DMS 273 (cell line): ENCODE results near the gene IRF1.
"Not testable (repeated sequence)": the region's sequence is repeated elsewhere in the genome, so short reads cannot be mapped to it uniquely, and the experiment has no call there.

Experiments used
- DNase-seq: peaks from one replicate; lab custom pipeline; 2025; ENCODE audit not compliant: unreplicated experiment; lab: John Stamatoyannopoulos, UW

IRF1 gene

GRCh38 chr5:132490484-132491367 lies at the start of gene IRF1:
TSS of gene IRF1 (minus strand) at chr5:132490773. CDS start at chr5:132489478, 1,295 bp downstream.
- DNase-seq, result peak; percentile 97

DNA sequence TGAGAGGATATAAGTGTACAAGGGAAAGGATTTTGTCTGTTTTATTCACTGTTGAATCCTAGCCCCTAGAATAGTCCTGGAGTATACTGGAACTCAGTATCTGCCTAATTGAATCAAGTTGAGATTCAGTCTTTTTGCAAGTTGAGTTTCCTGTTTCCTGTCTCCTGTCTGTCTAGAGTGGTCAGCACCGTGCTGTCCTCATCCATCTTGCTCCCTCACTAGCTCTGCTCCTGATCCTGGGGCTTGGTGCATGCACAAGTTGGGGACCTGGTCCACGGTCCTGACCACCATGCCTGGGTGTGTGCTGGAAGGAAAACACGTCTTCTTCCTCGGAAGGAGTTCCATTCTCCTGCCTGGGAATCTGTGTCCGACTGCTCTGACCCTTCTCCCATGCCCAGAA lies 49.6 kb upstream of the IRF1 start:
- no peak for DNase-seq

DNA sequence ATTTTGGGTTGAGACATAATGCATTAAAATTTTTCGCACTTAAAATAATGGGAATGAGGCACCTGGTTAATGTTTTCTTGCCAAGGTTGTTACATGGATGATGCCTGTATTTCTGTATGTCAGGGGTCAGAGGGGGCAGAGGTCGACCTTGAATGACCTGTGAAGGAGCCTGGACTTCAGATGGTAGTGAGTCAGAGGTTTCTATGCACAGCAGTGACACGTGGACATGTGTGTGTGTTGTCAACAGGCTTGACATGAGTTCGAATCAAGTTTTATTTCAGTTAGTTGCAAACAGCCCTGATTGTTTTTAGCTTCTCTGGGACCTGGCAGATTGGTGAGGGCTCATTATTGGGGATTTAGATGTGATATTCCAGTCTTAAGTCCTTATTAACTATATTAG lies 49.1 kb upstream of the IRF1 start:
- DNase-seq, result no peak

DNA sequence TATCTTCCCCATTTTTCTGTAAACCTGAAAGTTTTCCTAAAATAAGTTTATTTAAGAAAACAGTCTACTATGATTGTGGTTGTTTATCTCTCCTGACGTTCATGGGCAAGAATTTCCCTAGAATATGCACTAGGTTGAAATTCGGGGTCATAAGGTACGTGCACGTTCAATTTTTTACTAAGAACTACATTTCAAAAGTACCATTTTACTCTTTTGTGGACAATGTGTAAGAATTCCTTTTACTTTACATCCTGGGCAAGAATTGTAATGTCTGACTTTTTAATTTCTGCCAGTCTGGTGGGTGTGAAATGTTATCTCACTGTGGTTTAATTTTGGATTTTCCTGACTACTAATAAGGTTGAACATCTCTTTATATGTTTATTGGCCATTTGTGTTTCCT lies 40.4 kb upstream of the IRF1 start:
- no peak for DNase-seq

DNA sequence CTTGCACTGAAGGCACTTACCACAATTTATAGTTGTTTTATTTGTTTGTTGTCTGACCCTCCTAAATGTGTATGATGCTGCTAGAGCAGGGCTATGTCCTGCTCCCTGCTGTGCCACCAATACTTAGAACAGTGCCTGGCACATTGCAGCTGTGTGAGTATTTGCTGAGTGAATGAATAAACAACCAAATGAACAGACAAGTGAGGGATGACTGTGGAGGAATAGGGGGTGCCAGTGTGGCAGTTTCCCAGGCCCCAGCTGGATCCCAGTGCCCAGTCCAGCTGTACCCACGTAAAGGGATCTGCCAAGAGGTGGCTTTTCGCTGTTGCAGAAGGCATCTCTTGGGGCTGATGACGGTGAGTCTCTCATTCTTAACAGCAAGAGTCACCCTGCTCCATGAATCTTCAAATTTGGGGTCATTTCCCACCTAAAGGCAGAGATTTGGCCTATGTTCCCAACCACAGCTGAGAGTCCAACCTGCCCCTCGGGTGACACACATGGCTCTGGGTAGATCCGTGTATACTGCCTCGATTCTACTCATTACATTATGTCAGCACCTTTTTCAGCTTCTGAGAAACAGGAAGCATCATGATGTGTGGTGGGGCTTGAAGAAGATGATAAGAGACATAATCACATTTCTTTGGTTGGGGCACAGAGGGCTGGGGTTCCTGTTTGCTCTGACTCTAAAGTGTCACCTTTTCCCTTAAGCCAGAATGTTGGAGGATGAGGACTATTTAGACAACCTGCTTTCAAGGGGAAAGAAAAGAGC lies 38.5 kb upstream of the IRF1 start:
- DNase-seq, result no peak

DNA sequence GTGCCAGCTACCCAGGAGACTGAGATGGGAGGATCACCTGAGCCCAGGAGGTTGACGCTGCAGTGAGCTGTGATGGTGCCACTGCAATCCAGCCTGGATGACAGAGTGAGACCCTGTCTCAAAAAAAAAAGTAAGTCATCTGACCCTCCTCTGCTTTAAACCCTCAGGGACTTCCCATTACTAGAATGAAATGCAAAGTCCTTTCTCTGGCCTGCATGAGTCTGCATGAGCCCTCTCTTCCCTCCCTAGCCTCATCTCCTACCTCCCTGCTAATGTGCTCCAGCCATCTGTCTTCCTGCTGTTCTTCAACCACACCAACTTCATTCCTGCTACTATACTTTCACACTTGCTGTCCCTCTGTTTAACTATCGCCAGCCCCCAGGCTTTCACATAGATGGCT lies 37.4 kb upstream of the IRF1 start:
- DNase-seq, result peak; percentile 53

DNA sequence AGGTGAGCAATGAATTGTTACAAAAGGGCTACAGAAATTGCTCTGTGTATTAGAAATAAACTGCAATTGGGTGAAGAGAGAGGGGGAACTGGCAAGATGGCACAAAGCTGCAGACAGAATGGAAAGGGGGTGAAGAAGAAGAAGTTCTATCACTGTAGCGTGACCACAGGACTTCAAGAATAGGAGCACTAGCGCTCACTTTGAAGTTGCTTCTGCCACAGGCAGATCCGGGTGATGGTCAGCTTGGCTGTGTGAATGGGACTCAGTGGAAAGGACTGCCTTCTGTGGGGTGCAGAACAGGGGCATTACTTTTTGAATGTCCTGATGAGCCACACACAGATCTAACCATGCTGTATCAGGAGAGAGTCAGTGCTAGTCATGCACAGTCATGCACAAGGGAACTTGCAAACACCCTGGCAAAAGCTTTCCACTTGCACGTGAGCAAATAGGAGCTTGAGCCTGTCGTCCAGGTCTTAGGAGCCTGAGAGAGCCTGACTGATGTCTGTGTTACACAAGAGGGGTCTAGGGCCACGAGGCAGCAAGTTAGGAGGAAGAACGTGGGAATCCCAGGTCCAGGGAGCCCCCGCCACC lies 36.5 kb upstream of the IRF1 start:
- DNase-seq, result no peak

DNA sequence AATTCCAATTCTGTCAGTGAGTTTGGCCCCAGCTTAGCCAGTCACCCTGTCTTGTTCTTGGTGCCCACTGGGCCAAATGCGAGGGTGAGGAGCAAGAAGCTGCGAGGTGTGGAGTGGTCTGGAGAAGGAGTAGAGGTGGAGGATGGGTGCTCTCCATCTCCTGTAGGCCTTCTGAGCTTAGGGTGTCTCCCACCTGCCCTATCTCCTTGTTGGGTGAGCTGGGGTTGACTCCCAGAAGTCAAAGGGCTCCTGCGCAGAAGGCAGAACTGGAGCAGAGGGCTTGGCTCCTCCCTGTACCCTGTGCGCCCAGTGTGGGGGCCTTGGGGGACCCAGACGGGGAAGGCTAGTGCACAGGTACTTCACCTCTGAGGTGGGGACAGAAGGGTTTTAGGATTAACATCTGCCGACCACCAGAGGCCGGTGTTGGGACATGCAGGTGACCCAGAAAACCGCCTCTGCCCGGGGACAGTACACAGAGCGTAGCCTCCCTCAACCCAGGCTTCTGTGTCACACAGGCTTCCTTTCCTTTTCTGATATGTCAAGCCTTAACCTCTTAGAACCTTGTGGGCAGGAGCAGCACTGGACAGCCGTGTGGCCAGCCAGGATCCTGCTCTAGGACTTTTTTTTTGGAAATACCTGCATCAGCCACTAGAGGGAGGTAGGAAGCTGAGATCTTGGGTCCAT lies 35.9 kb upstream of the IRF1 start:
- peak; percentile 83 for DNase-seq

- no peak for DNase-seq
Observed at GRCh38 chr5:132525299-132525724, 34.7 kb upstream of the IRF1 start.

- not testable (repeated sequence) for DNase-seq
Observed at GRCh38 chr5:132524877-132525276, 34.3 kb upstream of the IRF1 start.

GRCh38 chr5:132522067-132522466 lies 31.5 kb upstream of the IRF1 start:
- DNase-seq, result not testable (repeated sequence)

DNA sequence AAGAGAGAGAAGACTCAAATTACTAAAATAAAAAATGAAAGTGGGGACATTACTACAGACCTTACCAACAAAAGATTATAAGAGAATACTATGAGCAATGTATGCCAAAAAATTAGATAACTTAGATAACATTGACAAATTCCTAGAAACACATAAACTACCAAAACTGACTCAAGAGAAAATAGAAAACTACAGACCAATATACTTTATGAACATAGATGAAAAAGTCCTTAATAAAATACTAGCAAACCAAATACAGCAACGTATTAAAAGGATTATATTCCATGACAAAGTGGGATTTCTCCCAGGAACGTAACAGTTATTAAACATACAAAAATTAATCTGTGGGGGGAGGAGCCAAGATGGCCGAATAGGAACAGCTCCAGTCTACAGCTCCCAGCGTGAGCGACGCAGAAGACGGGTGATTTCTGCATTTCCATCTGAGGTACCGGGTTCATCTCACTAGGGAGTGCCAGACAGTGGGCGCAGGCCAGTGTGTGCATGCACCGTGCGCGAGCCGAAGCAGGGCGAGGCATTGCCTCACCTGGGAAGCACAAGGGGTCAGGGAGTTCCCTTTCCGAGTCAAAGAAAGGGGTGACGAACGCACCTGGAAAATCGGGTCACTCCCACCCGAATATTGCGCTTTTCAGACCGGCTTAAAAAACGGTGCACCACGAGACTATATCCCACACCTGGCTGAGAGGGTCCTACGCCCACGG lies 23.2 kb upstream of the IRF1 start:
- DNase-seq, result not testable (repeated sequence)

- no peak for DNase-seq
Observed at GRCh38 chr5:132510076-132510475, 19.5 kb upstream of the IRF1 start.

- DNase-seq, result peak; percentile 58
Observed at GRCh38 chr5:132506094-132506692, 15.6 kb upstream of the IRF1 start.

- DNase-seq, result no peak
Observed at GRCh38 chr5:132505641-132506040, 15.1 kb upstream of the IRF1 start.

GRCh38 chr5:132504746-132505145 lies 14.2 kb upstream of the IRF1 start:
- DNase-seq, result no peak

DNA sequence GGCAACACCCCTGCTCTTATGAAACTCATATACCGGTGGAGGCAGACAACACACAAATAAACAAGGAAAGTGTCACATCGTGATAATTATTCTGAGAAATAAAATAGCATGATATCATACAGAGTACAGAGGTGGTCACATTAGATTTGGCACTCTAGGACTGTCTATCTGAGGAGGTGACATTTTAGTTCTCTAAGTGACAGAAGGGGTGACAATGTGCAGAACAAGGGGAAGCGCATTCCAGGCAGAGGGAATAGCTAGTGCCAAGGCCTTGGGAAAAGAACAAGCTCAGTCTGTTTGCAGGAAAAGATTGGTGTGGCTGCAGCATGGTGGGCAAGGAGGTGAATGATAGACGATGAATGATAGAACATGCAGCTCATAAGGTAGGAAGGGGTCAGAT lies 12.7 kb upstream of the IRF1 start:
- no peak for DNase-seq

GRCh38 chr5:132501961-132502931 lies 11.7 kb upstream of the IRF1 start:
- peak; percentile 38 for DNase-seq

GRCh38 chr5:132501629-132501956 lies 11.0 kb upstream of the IRF1 start:
- no peak for DNase-seq
